Activated CD4-positive, alpha-beta T cell treated with anti-CD3 and anti-CD28 coated beads, Interleukin-2, amount 50 U/mL, for 4 hours (primary cell): ENCODE data around the gene UBAC1.
"Not testable (repeated sequence)": the region's sequence is repeated elsewhere in the genome, so short reads cannot be mapped to it uniquely, and the experiment has no call there.

Experiments
- DNase-seq, 2 experiments: peaks; one replicate each; pipeline ENCODE4 v3.0.0-alpha.2; 2020

UBAC1 gene

DNA sequence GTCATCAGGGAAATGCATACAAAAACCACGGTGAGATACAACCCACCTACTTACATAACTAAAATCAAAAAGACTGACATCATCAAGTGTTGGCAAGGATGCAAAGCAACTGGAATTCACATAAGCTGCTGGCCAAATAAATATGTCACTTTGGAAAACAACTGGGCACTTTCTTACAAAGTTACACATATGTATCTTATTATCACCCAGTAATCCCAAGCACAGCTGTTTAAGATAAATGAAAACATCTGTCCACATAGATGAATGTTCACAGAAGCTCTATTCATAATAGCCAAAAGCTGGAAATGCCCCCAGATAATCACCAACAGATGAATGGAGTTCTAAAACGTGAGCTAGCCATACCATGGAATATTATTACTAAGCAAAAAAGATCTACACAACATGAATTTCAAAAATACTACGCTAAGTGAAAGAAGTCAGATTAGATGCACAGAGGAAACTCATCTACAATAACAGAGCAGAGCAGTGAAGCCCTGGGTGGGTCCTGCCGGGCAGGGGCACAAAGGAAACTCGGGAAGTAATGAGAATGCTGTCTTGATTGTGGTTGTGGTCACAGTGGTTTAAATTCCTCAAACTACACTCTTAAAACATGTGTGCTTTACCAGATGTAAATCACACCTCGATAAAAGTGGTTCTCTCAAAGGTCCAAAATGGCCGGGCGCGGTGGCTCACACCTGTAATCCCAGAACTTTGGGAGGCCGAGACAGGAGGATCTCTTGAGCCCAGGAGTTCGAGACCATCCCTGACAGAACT lies 62.4 kb downstream of the UBAC1 start:
- DNase-seq, result no peak

- no peak for DNase-seq
Observed at GRCh38 chr9:135896626-135897025, 64.5 kb downstream of the UBAC1 start.

DNA sequence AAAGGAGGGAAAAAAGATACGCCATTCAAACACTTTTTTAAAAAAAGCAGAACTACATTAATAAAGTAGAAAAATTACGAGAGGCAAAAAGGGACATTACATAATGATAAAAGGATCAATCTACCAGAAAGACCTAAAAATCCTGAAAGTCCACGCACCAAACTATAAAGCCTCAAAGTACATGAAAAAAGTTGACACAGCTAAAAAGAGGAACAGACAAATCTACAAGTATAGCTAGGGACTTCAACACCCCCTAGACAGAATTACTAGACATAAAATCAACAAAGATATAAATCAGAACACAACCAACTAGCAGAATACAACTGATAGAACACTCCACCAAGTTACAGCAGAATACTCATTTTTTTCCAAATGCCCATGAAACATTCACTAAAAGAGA lies 65.0 kb downstream of the UBAC1 start:
- no peak for DNase-seq

- no peak for DNase-seq
Observed at GRCh38 chr9:135895202-135895848, 65.8 kb downstream of the UBAC1 start.

DNA sequence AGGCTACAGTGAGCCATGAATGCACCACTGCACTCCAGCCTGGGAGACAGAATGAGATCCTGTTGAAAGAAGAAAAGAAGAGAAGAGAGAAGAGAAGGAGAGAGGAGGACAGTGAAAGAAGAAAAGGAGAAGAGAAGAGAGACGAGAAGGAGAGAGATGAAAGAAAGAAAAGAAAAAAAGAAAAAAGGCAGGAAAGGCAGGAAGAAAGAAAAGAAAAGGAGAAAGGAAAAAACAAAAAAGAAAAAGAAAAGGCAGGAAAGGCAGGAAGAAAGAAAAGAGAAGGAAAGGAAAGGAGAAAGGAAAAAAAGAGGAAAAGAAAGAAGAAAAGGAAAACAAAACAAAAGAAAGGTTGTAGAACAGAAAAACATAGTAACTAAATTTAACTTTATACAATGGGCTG lies 68.1 kb downstream of the UBAC1 start:
- no peak for DNase-seq

DNA sequence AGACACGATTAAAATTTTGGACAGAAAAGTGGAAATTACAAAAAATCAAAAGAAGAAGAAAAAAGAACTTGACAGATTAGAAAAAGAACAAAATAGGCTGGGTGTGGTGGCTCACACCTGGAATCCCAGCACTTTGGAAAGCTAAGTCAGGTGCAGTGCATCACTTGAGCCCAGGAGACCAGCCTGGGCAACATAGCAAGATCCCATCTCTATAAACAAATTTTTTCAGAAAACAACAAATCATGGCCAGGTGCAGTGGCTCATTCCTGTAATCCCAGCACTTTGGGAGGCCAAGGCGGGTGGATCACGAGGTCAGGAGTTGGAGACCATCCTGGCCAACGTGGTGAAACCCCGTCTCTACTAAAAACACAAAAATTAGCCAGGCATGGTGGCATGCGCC lies 68.8 kb downstream of the UBAC1 start:
- not testable (repeated sequence) for DNase-seq

DNA sequence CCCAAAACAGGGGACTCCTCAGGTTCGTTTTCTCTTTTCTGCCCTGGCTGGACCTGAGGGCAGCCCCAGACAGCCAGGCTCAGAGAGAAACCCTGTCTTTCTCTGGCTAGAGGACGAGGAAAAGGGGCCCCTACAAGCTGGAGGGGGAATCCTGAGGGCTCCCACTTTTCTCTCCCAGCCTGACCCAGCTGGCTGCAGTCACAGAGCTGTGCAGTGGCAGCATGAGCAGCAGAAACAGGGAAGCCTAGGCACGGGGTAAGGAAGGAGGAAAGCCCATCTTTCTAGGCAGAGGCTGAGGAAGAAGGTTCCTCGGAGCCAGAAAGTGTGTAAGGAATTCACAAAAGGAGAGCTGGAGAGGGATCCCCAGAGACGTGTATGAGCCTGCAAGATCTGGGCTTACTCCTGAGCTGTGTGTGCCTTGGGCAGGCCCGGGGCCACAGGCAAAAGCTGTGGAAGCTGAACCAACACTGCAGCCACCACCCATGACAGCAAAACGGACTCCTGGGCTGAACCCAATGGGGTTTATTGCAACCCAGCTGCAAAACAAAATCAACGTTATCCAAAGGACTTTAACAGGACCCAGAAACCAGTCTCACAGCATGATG lies 70.0 kb downstream of the UBAC1 start:
- no peak for DNase-seq

- no peak for DNase-seq
Observed at GRCh38 chr9:135890190-135891026, 70.8 kb downstream of the UBAC1 start.

- no peak for DNase-seq
Observed at GRCh38 chr9:135889564-135890189, 71.5 kb downstream of the UBAC1 start.

DNA sequence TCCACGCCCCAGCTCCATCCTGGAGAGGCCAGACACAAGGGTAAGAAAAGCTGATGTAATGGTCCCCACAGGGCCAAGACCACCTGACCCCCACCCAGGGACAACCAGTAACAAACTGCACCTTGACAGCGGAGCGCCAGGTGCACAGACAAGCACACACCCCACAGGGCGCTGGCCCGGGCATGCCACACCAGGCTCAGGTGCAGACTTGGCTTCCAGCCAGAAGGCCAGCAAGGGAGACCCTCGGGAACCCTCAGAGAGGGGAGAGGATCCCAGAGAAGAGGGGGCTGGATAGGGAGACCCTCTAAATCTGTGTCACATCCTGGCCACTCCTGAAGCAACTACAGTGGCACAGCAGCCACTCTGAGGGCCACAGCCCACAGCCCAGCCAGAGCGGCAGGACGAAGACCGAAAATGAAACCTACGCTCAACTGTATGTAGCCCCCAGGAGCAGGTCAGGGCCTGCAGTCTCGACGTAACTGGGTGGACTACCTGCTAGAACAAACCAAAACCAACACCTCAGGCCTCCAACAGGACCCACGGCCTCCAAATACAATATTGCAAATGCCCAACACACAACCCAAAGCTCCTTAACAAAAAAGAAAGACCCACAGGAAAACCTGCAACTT lies 72.3 kb downstream of the UBAC1 start:
- no peak for DNase-seq

GRCh38 chr9:135888126-135888765 lies 72.9 kb downstream of the UBAC1 start:
- no peak for DNase-seq

- DNase-seq, result peak; percentile 30 to 35
Observed at GRCh38 chr9:135887585-135888050, 73.6 kb downstream of the UBAC1 start.

DNA sequence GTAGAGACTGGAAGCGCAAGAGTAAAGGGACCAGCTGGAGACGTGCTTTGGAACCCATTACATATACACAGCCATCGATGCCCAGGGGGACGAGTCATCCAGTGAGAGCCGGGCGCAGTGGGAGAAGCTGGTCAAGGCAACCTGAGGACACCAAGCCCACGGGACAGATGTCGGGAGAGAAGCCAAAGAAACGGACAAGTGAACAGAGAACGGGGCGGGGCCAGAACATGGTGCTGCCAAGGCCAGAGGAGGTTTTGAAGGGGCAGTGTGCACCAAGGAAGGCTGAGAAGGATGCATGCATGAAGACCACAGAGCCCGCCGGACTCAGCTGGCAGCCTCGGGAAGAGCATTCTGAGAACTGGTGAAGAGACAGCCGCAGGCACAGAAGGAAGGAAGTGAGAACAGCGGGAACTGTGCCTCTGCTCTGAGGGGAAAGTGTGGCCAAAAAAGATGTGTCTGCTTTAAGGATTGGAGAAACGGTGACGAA lies 74.1 kb downstream of the UBAC1 start:
- no peak for DNase-seq

- DNase-seq, result no peak
Observed at GRCh38 chr9:135886147-135886981, 74.8 kb downstream of the UBAC1 start.

- no peak for DNase-seq
Observed at GRCh38 chr9:135885100-135885853, 75.9 kb downstream of the UBAC1 start.

- no peak for DNase-seq
Observed at GRCh38 chr9:135884328-135885035, 76.7 kb downstream of the UBAC1 start.

DNA sequence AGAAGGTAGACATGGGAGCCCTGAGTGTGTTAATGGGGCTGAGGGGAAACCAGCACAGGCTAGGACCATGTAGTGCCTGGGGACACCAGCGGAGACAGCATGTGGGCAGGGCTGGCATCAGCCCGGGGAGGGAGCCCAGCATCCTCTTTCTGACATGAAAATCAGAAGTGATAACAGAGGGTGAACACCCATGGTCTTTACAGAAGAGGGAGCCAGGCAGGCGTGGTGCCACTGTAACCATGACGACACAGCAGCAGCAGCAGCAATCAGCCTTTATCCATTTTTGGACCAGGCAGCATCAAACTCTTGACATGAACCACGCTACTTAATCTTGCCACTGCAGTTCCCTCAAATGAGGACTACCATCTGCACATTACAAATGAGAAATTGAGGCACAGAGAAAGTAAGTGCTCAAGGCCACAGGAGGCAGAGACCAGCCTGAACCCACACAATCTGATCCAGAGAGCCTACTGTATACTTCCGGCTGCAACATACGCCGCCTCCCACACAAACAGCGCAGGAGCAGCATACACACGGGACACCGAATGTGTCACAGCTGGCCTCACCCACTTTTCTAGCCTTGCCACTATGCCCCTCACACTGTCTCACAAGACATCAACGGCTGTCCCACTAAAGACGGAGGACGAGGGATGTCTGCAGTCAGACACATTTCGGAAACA lies 77.6 kb downstream of the UBAC1 start:
- DNase-seq, result no peak
